ENCODE results near the gene CXCR6.

Gene CXCR6

GRCh38 chr3:45943207-45943846, at the start of gene CXCR6:
TSS of gene CXCR6 (plus strand) at chr3:45943464. CDS start at chr3:45946482, 3,018 bp downstream.
- no peak for DNase-seq

- no peak for DNase-seq
These were observed 49.2 kb upstream of the CXCR6 start for GRCh38 chr3:45894015-45894414.

GRCh38 chr3:45895686-45896468, 47.4 kb upstream of the CXCR6 start:
- no peak for DNase-seq

- DNase-seq, result no peak
These were observed 46.3 kb upstream of the CXCR6 start for GRCh38 chr3:45896956-45897355.

GRCh38 chr3:45904931-45905330, 38.3 kb upstream of the CXCR6 start:
- DNase-seq, result no peak

- DNase-seq, result no peak
These were observed 37.5 kb upstream of the CXCR6 start for GRCh38 chr3:45905755-45906154.

- no peak for DNase-seq
These were observed 36.4 kb upstream of the CXCR6 start for GRCh38 chr3:45906681-45907407.

- DNase-seq, result no peak
These were observed 35.2 kb upstream of the CXCR6 start for GRCh38 chr3:45907769-45908705.

GRCh38 chr3:45908761-45909160, 34.5 kb upstream of the CXCR6 start:
- DNase-seq, result no peak

GRCh38 chr3:45909542-45909941, 33.7 kb upstream of the CXCR6 start:
- no peak for DNase-seq

GRCh38 chr3:45910892-45911291, 32.4 kb upstream of the CXCR6 start:
- no peak for DNase-seq

GRCh38 chr3:45911511-45912226, 31.6 kb upstream of the CXCR6 start:
- DNase-seq, result no peak

- no peak for DNase-seq
These were observed 30.8 kb upstream of the CXCR6 start for GRCh38 chr3:45912435-45912834.

- no peak for DNase-seq
These were observed 28.8 kb upstream of the CXCR6 start for GRCh38 chr3:45914362-45915058.

GRCh38 chr3:45915059-45915439, 28.2 kb upstream of the CXCR6 start:
- no peak for DNase-seq

- no peak for DNase-seq
These were observed 27.6 kb upstream of the CXCR6 start for GRCh38 chr3:45915518-45916231.

GRCh38 chr3:45917146-45917898, 25.9 kb upstream of the CXCR6 start:
- DNase-seq, result no peak

- no peak for DNase-seq
These were observed 21.9 kb upstream of the CXCR6 start for GRCh38 chr3:45921158-45922038.

GRCh38 chr3:45922039-45922326, 21.3 kb upstream of the CXCR6 start:
- no peak for DNase-seq

Measured in NCI-H1092 treated with DMSO at 0.1 percent for 48 hours (cell line).